Stomach smooth muscle (tissue), 2 donors: ENCODE measurements around the gene KLK8.

Source experiments
- H3K27ac ChIP-seq: one replicate; pipeline ENCODE4 v1.7.0; 2013; ENCODE audit warnings: mild to moderate bottlenecking, low read length, inconsistent platforms
- H3K27me3 ChIP-seq, 2 donors: one replicate each; pipeline ENCODE4 v1.7.0; 2013; ENCODE audit warnings: low read length in 2 of 2; ENCODE audit not compliant: insufficient read depth in 2 of 2, control insufficient read depth in 1 of 2
- H3K36me3 ChIP-seq, 2 donors: one replicate each; pipeline ENCODE4 v1.7.0; 2013; ENCODE audit warnings: low read length in 2 of 2; ENCODE audit not compliant: control insufficient read depth in 2 of 2, insufficient read depth in 2 of 2
- H3K4me1 ChIP-seq: one replicate; pipeline ENCODE4 v1.7.0; 2013; ENCODE audit warnings: low read length; ENCODE audit not compliant: control insufficient read depth, insufficient read depth
- H3K4me3 ChIP-seq, 2 donors: one replicate each; pipeline ENCODE4 v1.7.0; 2013; ENCODE audit warnings: low read length in 2 of 2
- H3K9ac ChIP-seq, 2 donors: one replicate each; pipeline ENCODE4 v1.7.0; 2013; ENCODE audit warnings: low read length in 2 of 2, mild to moderate bottlenecking in 1 of 2
- H3K9me3 ChIP-seq, 2 donors: one replicate each; pipeline ENCODE4 v1.7.0; 2013; ENCODE audit warnings: low read length in 2 of 2; ENCODE audit not compliant: control insufficient read depth in 2 of 2
- donor health status: healthy.
- donor health status: Pancreatic carcinoma.

KLK8 gene

DNA sequence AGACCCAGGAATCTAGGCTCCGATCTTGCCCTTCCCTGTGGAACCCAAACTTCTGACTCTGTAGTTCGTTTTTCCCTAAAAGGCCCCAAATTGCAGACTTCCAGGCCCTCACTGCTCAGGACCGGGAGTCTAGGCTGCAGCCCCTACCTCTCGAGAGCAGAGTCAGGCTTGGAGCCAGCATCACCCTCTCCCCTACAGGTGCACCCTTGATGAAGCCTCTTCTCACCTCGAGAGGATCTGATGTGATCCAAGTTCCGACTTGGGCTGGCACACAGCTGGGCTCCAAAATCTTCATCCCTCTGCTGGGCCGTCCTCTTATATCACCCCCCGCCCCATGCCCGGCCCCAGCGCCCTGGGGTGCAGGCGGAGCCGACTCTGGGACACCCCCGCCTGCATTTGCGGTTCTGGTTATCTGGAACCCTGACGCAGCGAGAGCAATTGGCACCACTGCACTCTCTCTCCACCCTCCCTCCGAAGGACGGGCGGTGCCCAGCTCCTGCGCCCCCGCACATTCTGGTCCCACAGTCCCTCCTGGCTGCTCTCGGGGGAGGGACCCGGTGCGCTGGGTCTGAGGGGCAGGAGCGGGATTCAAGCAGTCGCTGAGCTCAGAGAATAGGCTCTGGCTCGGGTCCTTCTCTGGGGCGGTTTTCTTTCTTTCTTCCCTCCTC is 17.6 kb downstream of the KLK8 start, which contains the start of gene KLK7:
KLK7 (minus strand) TSS at position 293 of the 668 bp plus-strand sequence. CDS start 1,518 bp downstream, outside the sequence.
- peaks cover 11 to 17% of the 10 kb centered on the region in 2 donors for H3K27me3 ChIP-seq
- no peak within 1 kb of the TSS for H3K4me3 ChIP-seq
- peaks cover 0 to 4% of the 10 kb centered on the region in 2 donors for H3K9me3 ChIP-seq
- H3K4me1 ChIP-seq = no peaks in the 10 kb centered on the region
- H3K36me3 ChIP-seq = no peaks in the 10 kb centered on the region
- H3K9ac ChIP-seq = no peak within 1 kb of the TSS
- H3K27ac ChIP-seq = no peak within 1 kb of the TSS

DNA sequence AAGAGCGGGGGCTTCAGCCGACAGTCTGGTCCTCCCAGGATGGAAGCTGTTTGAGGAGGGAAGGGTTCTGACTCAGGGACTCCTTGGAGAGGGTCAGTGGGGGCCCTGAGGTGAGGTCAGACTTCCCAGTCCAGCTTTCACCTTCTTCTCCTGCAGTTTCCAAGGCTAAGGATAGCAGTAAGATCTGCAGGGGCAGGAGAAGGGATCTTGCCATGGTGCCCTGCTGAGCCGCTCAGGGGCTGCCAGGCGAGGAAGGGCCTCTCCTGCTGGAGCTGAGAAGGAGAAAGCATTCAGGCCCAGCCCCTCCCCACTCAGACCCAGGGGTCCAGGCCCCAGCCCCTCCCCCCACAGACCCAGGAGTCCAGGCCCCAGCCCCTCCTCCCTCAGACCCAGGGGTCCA is 19.2 kb downstream of the KLK8 start:
- no peak overlapping the region for H3K9ac ChIP-seq
- H3K27me3 ChIP-seq = peaks cover 12 to 25% of the 10 kb centered on the region in 2 donors
- H3K36me3 ChIP-seq = no peaks in the 10 kb centered on the region
- H3K4me1 ChIP-seq = no peaks in the 10 kb centered on the region
- H3K4me3 ChIP-seq = no peak overlapping the region
- H3K9me3 ChIP-seq = peaks cover 0 to under 1% of the 10 kb centered on the region in 2 donors
- no peak overlapping the region for H3K27ac ChIP-seq

DNA sequence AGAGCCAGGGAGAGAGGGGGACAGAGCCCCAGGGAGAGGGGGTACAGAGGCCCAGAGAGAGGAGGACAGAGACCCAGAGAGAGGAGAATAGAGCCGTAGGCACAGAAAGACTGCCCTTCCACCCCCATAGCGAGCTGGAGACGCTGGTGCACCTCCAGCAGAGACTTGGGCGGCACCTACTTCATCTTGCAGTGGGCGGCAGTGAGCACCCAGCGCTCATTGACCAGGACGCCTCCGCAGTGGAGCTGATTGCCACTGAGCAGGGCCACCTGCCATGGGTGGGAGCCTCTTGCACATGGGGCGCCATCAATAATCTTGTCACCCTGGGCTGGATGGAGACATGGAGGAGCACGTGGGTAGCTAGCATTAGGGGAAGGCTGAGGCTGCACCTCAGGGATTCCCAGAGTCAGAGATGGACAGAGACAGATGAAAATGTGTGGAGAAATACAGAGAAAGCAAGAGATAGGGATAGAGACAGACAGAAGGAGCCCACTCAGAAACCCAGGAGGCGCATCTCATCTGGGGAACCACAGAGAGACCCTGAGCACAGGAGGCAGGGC is 19.7 kb downstream of the KLK8 start:
- no peak overlapping the region for H3K27ac ChIP-seq
- no peaks in the 10 kb centered on the region for H3K4me1 ChIP-seq
- H3K9me3 ChIP-seq = no peaks in the 10 kb centered on the region
- H3K27me3 ChIP-seq = peaks cover 11 to 25% of the 10 kb centered on the region in 2 donors
- no peak overlapping the region for H3K4me3 ChIP-seq
- H3K36me3 ChIP-seq = no peaks in the 10 kb centered on the region
- H3K9ac ChIP-seq = no peak overlapping the region

DNA sequence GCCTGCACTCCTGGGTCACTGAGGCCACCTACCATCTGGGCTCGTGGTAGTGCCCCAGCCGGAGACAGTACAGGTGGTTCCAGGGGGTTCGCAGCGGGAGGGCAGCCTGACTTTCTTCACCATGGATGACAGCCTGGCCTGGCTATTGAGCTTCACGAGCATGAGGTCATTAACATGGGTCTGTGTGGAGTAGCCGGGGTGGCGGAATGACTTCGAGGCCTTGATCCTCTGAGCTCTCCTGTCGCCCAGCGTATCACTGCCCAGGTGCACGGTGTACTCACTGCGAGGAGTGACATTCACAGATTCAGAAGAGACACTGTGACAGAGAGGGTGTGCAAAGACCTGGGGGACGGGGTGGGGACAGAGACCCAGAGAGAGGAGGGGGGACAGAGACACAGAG is 21.2 kb downstream of the KLK8 start:
- Histone ChIP-seq H3K27me3 (peaks cover 15 to 26% of the 10 kb centered on the region in 2 donors), H3K4me3 (no peak overlapping the region)

DNA sequence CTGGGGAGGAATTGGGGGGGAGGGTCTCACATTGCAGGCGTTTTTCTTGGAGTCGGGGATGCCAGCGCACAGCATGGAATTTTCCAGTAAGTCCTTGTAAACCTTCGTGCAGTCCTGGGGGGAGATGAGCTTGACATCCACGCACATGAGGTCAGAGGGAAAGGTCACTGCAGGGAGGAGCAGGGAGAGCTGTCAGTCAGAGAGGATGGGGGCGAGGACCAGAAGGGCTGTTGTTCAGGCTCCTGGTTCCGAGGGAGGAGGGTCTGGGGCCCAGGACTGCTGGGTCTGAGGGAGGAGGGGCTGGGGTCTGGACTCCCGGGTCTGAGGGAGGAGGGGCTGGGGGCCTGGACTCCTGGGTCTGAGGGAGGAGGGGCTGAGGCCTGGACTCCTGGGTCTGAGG is 21.6 kb downstream of the KLK8 start:
- Histone ChIP-seq H3K27me3 (peaks cover 15 to 26% of the 10 kb centered on the region in 2 donors), H3K36me3 (no peaks in the 10 kb centered on the region), H3K27ac (no peak overlapping the region), H3K4me3 (no peak overlapping the region), H3K9me3 (no peaks in the 10 kb centered on the region), H3K4me1 (no peaks in the 10 kb centered on the region), H3K9ac (no peak overlapping the region)

More for the DNA sequence above, 21.2 kb downstream of the KLK8 start:
- no peak overlapping the region for H3K9ac ChIP-seq
- no peaks in the 10 kb centered on the region for H3K4me1 ChIP-seq
- no peaks in the 10 kb centered on the region for H3K36me3 ChIP-seq
- H3K9me3 ChIP-seq = no peaks in the 10 kb centered on the region
- H3K27ac ChIP-seq = no peak overlapping the region

DNA sequence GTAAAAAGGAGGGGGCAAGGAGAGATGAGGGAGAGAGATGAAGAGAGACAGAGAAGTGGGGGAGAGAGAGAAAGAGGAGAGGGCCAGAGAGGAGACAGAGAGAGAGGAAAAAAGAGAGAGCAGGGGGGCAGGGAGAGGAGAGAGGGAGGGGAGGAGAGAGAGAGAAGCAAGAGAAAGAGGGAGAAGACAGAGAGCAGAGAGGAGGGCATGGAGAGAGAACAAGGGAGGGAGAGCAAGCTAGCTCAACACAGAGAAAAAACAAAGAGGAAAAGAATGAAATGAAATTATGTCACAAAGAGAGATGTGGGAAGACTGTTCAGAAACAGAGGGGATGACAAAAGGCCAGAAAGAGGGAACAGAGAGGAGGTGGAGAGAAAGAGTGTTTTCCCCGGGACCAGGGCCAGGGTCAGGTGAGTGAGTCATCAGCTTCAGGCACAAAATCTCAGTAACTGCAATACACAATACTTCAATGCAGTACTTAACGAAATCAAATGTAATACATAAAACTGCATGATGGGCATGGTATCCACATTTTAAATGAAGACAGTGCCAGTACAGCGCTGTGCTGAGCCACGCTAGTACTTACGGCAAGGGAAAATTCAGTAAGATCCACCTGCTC is 22.5 kb downstream of the KLK8 start:
- H3K4me1 ChIP-seq = no peaks in the 10 kb centered on the region
- peaks cover 15 to 26% of the 10 kb centered on the region in 2 donors for H3K27me3 ChIP-seq
- no peak overlapping the region for H3K4me3 ChIP-seq
- no peaks in the 10 kb centered on the region for H3K9me3 ChIP-seq
- H3K27ac ChIP-seq = no peak overlapping the region
- no peaks in the 10 kb centered on the region for H3K36me3 ChIP-seq
- H3K9ac ChIP-seq = no peak overlapping the region

DNA sequence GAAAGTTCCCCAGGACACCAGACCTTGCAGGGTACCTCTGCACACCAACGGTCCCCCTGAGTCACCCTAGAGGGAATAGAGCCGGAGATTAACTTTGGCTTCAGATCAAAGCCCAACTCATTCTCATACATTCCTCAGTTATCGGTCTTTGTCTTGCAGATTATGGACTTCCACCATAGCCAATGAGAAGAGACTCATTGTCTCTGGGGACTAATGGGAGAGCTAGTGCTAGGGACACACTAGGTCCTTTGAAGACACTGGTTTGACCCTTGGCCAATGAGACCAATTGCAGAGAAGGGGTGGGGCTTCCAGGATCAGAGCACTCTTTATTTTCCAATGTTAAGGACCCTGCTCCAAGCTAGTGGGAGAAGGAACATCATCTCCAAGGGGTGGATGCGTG is 23.8 kb downstream of the KLK8 start:
- no peaks in the 10 kb centered on the region for H3K4me1 ChIP-seq
- no peak overlapping the region for H3K4me3 ChIP-seq
- H3K27me3 ChIP-seq = peaks cover 11 to 27% of the 10 kb centered on the region in 2 donors
- H3K9ac ChIP-seq = no peak overlapping the region
- no peaks in the 10 kb centered on the region for H3K9me3 ChIP-seq
- no peak overlapping the region for H3K27ac ChIP-seq
- no peaks in the 10 kb centered on the region for H3K36me3 ChIP-seq

DNA sequence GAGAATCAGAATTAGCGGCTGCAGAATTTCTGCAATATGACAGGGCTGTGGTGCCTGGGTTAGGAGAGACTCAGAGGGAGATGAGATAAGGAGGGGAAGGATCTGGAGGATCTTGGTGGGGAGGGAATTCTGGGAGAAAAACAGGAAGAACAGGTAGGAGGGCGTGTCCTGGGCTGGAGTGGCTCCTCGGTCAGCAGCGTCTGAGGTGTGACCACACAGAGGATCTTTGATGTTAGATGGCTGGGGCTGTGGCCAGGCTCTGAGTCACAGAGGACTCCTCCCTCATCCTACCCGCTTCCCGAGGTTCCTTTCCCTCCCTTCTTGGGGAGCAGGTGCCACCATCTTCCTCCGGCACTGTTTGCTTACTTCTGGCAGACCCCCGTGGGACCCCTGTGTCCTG is 25.6 kb downstream of the KLK8 start:
- Histone ChIP-seq H3K4me3 (no peak overlapping the region), H3K4me1 (no peaks in the 10 kb centered on the region), H3K9me3 (no peaks in the 10 kb centered on the region), H3K9ac (no peak overlapping the region), H3K27ac (no peak overlapping the region), H3K36me3 (no peaks in the 10 kb centered on the region), H3K27me3 (peaks cover 11 to 20% of the 10 kb centered on the region in 2 donors)

DNA sequence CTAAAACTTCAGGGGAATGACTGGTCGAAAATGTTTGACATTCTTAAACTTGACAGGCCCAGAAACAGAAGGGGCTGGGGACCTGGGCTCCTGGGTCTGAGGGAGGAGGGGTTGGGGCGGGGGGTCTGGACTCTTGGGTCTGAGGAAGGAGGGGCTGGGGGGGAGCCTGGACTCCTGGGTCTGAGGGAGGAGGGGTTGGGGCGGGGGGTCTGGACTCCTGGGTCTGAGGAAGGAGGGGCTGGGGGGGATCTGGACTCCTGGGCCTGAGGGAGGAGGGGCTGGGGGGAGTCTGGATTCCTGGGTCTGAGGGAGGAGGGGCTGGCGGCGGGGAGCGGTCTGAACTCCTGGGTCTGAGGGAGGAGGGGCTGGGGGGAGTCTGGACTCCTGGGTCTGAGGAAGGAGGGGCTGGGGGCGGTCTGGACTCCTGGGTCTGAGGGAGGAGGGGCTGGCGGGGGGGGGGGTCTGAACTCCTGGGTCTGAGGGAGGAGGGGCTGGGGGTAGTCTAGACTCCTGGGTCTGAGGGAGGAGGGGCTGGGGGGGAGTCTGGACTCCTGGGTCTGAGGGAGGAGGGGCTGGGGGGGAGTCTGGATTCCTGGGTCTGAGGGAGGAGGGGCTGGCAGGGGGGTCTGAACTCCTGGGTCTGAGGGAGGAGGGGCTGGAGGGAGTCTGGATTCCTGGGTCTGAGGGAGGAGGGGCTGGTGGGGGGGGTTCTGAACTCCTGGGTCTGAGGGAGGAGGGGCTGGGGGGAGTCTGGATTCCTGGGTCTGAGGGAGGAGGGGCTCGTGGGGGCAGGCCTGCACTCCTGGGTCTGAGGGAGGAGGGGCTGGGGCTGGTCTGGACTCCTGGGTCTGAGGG is 26.5 kb downstream of the KLK8 start:
- Histone ChIP-seq H3K9me3 (no peaks in the 10 kb centered on the region), H3K4me3 (no peak overlapping the region), H3K4me1 (no peaks in the 10 kb centered on the region), H3K9ac (no peak overlapping the region), H3K27ac (no peak overlapping the region), H3K36me3 (no peaks in the 10 kb centered on the region), H3K27me3 (peaks cover 10 to 22% of the 10 kb centered on the region in 2 donors)

DNA sequence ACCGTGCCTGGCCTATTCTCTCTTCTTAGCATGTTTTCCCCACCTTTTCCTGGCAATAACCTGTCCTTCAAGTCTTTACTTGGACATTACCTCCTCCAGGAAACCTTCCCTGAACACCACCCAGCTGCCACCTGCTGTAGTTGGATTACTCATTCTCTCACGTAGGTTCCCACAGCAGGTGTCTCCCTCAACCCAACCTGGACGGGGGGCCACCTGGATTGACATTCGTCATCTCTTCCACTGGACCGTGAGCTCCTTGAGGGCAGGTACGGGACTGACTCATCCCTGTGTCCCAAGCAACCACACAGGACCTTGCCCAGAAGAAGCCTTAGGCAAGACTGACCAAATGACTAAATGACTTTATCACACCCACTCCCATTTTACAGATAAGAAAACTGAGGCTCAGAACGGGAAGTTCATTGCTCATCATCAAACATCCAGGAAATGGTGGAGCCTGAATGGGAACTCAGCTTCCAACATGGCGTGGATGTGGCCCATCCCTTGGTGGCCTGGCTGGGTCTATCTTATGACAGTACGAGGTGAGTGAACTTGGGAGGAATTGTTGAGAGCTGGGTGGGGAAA is 28.5 kb downstream of the KLK8 start:
- Histone ChIP-seq H3K27ac (no peak overlapping the region), H3K4me3 (no peak overlapping the region), H3K27me3 (peaks cover 6 to 17% of the 10 kb centered on the region in 2 donors), H3K9me3 (no peaks in the 10 kb centered on the region), H3K9ac (no peak overlapping the region), H3K4me1 (no peaks in the 10 kb centered on the region), H3K36me3 (no peaks in the 10 kb centered on the region)
